SK-N-DZ (cell line): ENCODE data around the gene EVPL.
A peak's percentile ranks its signal among the peaks of the same experiment; 100 is the strongest.
"Not testable (repeated sequence)": the region's sequence is repeated elsewhere in the genome, so short reads cannot be mapped to it uniquely, and the experiment has no call there.

ENCODE experiments used
- DNase-seq: peaks from one replicate; pipeline ENCODE4 v3.0.0-alpha.2; 2015; ENCODE audit warnings: low spot score

Gene EVPL

DNA sequence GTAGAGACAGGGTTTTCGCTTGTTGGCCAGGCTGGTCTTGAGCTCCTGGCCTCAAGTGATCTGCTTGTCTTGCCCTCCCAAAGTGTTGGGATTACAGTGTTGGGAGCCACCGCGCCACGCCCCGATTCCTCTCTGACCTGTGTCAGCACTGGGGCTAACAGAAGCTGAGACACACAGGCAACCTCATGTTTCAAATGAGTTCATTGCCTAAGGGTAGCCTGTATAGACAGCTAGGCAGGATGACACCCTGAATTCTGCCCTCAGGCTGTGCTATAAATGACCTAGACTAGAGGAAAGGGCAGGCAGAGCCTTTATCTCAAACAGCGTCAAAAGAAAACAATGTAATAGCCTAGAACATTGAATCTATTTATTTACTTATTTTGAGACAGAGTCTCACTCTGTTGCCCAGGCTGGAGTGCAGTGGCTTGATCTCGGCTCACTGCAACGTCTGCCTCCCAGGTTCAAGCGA lies 28.7 kb downstream of the EVPL start:
- no peak for DNase-seq

- DNase-seq, result no peak
Measured at GRCh38 chr17:75996665-75997590, 30.2 kb downstream of the EVPL start.

DNA sequence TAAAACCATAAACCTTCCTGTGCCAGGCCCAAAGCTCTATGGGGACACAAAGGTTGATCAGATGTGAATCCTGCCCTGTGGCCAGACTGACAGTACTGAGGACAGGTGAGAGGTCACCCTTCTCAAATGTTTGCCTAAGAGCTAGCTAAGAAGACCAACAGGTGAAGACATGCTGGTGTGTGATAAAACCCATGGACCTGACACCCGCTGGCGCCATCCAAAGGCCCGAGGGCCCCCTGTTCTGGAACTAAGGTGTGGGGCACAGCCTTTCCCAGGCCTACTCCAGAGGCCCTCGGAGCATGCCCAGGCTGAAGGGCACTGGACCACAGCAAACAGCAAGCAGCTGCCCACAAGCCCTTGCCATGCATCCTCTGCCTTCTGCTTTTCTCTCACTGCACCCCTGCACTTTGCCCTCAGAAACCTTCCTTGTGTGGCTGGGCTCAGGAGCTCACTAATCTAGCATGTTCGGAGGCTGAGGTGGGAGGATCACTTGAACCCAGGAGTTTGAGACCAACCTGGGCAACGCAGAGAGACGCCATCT lies 31.7 kb downstream of the EVPL start:
- no peak for DNase-seq

DNA sequence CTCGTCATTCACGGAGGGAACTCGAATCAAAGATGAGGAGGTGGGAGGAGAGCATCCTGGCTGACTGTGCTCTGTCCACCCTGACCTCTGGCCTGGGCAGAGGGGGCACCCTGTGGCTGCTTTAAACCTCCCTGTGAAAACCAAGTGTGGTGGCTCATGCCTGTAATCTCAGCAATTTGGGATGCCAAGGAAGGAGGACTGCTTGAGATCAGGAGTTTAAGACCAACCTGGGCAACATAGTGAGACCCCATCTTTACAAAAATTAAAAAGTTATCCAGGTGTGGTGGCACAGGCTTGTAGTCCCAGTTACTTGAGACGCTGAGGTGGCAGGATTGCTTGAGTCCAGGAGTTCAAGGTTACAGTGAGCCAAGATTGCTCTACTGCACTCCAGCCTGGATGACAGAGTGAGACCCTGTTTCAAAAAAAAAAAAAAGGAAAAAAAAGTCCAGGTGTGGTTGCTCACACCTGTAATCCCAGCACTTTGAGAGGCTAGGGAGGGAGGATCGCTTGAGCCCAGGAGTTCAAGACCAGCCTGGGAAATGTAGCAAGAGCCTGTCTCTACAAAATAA lies 32.2 kb downstream of the EVPL start:
- DNase-seq, result no peak

DNA sequence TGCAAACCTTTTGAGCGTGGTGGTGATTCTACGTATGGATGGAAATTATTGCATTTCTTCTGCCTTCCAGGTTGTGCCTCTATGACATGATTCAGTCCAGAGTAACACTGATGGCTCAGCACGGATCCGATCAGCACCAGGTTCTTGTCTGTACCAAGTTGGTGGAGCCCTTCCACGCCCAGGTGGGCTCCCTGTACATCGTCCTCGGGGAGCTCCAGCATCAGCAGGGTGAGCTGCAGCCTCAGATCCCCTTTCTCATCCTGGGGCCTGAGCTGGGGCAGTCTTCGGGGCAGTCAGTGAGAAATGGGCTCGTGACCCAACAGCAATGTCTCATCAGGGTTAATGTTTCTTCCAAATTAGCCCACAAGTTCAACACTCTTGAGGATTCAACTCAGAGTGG lies 35.7 kb downstream of the EVPL start:
- DNase-seq, result no peak

- no peak for DNase-seq
Measured at GRCh38 chr17:75987041-75987440, 40.1 kb downstream of the EVPL start.

DNA sequence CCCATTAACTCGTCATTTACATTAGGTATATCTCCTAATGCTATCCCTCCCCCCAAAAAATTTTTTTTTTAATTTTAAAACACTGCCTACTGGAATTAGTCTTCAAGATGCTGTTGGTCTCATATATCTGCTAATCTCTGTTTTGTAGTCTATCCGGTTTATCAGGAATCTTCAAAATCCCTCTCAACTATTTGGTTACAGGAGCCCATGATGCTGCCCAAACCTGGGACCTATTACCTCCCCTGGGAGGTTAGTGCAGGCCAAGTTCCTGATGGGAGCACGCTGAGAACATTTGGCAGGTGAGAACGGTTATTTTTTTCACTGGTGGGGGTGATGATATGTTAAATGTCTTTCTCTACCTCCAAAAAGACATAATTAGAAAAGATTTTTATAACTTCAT lies 41.1 kb downstream of the EVPL start:
- DNase-seq, result no peak

DNA sequence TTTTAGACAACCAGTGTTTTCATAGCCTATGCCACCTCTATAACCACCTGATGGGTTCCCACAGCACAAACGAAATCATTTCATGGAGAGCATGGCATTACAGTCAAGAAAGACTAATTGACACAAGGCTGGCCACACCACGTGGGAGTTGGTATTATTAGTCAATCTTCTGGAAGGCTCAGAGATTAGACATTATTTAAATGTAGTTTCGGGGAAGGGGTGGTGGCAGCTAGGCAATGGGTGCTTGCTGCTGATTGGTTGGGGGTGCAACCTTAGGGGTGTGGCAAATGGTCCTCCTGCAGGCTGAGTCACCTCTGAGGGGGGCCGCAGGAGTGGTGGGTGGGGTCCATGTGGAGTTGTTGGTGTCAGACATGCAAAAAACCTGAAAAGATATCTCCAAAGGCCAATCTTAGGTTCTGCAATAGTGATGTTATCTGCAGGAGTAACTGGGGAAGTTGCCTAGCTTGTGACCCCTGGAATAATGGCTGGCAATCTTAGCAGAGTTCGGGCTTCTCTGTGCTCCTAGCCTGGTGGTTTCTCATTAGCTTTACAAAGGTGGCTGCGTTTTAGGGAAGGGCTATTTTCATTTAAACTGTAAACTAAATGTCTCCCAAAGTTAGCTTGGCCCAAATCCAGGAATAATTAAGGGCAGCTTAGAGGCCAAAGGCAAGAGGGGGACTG lies 43.5 kb downstream of the EVPL start:
- no peak for DNase-seq

DNA sequence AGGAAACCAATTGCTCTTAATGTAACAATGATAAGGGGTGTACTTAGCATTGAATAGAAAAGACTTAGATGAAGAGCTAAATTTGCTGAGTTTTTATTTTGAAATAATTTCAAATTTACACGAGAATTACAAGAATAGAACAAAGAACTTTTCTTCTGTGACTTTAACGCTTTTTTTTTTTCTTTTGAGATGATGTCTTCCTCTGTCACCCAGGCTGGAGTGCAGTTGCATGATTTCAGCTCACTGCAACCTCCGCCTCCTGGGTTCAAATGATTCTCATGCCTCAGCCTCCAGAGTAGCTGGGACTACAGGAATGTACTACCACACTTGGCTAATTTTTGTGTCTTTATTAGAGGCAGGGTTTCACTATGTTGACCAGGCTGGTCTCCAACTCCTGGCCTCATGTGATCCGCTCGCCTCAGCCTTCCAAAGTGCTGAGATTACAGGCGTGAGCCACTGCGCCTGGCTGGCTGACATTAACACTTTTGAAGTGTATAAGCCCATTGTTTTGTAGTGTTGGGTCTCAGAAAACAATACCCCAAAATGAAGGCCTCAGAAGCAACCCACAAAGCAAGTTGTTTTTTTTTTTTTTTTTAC lies 46.0 kb downstream of the EVPL start:
- no peak for DNase-seq

DNA sequence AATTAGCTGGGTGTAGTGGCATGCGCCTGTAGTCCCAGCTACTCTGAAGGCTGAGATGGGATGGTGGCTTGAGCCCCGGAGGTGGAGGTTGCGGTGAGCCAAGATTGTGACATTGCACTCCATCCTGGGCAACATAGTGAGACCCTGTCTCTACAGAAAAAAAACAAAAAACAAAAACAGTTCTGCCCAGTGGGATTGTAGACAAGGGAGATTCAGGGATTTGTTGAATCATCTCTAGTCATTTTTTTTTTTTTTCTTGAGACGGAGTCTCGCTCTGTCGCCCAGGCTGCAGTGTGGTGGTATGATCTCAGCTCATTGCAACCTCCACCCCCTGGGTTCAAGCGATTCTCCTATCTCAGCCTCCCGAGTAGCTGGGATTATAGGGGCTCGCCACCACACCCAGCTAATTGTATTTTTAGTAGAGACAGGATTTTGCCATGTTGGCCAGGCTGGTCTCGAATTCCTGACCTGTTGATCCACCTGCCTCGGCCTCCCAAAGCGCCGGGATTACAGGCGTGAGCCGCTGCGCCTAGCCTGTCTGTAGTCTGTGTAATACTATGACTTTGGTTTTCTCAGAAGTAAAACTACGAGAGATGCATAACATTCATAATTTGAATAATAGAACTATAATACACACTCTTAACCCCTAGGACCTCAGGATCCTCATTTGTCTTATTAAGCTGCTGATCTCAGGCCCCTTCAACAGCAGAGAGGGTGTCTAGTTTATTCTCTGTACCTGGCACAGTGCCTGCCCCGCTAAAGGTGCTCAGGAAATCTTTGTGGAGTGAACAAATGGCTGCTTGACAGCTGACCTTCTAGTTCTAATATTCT lies 46.7 kb downstream of the EVPL start:
- no peak for DNase-seq

DNA sequence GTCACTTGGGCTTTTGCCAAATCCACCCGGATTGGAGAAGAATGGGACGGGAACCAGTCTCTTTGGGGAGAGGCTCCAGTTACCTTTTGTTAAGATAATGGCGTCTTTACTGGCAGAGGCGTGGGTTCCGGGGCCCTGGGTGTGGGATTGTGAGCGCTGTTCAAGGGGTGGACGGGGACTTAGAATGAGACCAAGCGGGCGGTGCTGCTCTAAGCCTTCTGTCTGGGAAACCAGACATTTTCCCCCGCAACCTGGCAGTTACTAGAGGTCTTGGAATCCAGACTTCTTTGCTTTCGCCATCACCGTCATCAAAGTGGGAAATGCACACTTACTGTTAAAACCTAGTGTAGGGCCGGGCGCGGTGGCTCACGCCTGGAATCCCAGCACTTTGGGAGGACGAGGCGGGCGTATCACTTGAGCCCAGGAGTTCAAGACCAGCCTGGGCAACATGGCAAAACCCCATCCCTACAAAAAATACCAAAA lies 47.4 kb downstream of the EVPL start:
- DNase-seq, result no peak

GRCh38 chr17:75978938-75979704 lies 48.0 kb downstream of the EVPL start, which contains the start of the genes ACOX1 and TEN1:
ACOX1 (minus strand) TSS chr17:75979166; CDS start chr17:75979073, 93 bp downstream.
TEN1 (plus strand) TSS chr17:75979240; CDS start chr17:75986193, 6,953 bp downstream.
- peak; percentile 99 for DNase-seq

DNA sequence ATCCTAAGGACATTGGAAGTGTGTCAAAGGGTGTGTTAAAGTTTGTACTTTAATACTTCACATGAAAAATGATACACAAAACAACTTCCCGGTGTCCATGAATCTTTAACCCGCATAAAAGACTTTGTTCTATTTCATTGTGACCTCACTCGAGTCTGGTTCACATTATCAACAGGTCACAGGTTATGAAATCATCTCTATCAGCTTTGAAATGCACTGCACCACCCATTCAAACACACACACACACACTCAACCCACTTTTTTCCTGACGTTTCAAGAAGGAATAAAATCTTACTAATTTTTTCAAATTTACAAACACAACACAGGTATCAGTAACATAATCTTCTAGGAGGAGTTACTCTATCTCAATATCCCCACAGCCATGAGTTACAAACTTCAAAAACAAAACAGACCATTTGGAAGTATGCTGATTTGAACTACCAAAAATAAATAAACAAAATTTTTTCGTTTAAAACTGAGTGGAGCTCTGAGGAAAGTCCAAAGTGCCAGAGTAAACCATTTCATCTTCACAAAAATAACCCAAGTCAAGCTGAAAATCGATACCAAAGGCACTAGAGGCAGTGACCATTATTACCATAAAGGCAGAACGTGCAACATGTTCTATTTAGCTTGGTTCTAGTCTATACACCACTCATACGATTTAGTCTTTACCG lies 50.8 kb downstream of the EVPL start:
- DNase-seq, result no peak

- no peak for DNase-seq
Measured at GRCh38 chr17:75975757-75976174, 51.3 kb downstream of the EVPL start.

GRCh38 chr17:75975187-75975586 lies 51.9 kb downstream of the EVPL start:
- DNase-seq, result not testable (repeated sequence)

DNA sequence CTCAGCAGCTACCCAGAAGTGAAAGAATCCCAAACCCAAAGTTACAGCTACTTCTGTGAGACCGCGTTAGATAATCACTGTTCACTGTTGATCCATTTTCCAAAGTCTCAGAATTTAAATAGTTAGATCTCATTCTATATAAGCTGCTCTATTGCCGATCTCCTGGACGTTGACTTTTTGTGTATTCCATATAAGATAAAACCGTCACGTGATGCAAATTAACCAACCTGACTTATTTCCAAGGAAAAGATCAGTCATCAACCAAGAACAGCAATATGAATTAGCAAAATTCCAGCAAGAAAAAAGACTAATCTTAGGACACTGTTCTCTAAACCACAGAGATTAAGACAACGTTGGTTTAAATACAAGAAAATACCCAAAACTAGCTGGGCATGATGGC lies 56.5 kb downstream of the EVPL start:
- no peak for DNase-seq

DNA sequence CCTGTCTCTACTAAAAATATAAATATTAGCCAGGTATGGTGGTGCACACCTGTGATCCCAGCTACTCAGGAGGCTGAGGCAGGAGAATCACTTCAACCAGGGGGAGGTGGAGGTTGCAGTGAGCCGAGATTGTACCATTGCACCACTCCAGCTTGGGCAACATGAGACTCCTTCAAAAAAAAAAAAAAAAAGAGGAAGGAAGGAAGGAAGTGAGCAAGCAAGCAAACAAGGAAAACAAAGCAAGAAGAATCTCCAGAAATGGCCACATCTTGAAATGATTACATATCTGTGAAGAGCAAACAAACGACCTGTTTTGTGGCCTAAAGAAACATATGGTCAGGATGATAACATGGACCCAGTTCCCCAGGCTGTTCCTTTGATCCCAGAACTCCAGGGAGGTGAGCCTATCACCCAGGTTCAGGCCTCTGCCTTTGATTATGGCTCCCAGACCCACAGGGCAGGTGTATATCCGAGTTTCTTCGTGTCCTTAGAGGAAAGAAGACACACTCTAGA lies 57.0 kb downstream of the EVPL start:
- no peak for DNase-seq

DNA sequence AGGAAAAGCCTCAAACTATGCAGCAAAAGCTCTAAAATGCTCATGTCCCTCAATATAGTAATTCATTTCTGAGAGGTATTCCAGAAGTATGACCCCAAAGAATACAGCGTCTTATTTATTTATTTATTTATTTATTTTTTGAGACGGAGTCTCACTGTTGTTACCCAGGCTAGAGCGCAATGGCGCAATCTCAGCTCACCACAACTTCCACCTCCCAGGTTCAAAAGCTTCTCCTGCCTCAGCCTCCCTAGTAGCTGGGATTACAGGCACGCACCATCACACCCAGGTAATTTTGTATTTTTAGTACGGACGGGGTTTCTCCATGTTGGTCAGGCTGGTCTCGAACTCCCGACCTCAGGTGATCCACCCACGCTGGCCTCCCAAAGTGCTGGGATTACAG lies 58.1 kb downstream of the EVPL start:
- not testable (repeated sequence) for DNase-seq

GRCh38 chr17:75965468-75965867 lies 61.6 kb downstream of the EVPL start:
- no peak for DNase-seq
